ENCODE data around the gene IGF2BP1. TPM values are rescaled to one million over a fixed set of nuclear protein-coding genes. Genes with fewer than 3 reads are reported as not detected.
A peak's percentile ranks its signal among the peaks of the same experiment; 100 is the strongest.

The IGF2BP1 gene
- polyA plus RNA-seq, 1 donor from 2014 or later, result 13.0 TPM

- Histone ChIP-seq H3K79me2 (replicated peaks; ENCODE audit: insufficient read depth, low read length) (peaks cover 93% of the 10 kb centered on the region), H3K9me3 (ENCODE audit: low read length) (no peaks in the 10 kb centered on the region), H3K27me3 (ENCODE audit: insufficient read depth, low read depth, low read length) (no peaks in the 10 kb centered on the region), H3K9ac (ENCODE audit: low read length) (no peak overlapping the region), H3K9me2 (ENCODE audit: insufficient read depth, low read length) (no peaks in the 10 kb centered on the region), H4K20me1 (ENCODE audit: insufficient read depth) (peaks cover 6% of the 10 kb centered on the region), H3K27ac (ENCODE audit: low read length) (no peak overlapping the region), H3K4me3 (ENCODE audit: low read length) (peak overlapping the region; percentile 92), H3F3A (ENCODE audit: insufficient read depth, low read length, poor library complexity, severe bottlenecking) (no peaks in the 10 kb centered on the region), H2AFZ (ENCODE audit: low read depth, low read length) (no peak overlapping the region), H3K4me2 (ENCODE audit: low read length) (peak overlapping the region; percentile 87), H3K36me3 (ENCODE audit: insufficient read depth, low read length) (no peaks in the 10 kb centered on the region)
- no peak for TF ChIP-seq REST (IDR thresholded peaks at IDR 0.05; ENCODE audit: borderline replicate concordance)
- TF ChIP-seq RAD21 (conservative IDR thresholded peaks at IDR 0.05), result no peak
- TF ChIP-seq EZH2 (IDR thresholded peaks at IDR 0.05; ENCODE audit: borderline replicate concordance, insufficient read depth, low read length, poor library complexity, severe bottlenecking), result no peak
- TF ChIP-seq MXI1 (conservative IDR thresholded peaks at IDR 0.05; ENCODE audit: poor library complexity, severe bottlenecking), result no peak
- no peak for TF ChIP-seq POLR2AphosphoS5 (IDR thresholded peaks at IDR 0.05)
- TF ChIP-seq, protein P1, sequence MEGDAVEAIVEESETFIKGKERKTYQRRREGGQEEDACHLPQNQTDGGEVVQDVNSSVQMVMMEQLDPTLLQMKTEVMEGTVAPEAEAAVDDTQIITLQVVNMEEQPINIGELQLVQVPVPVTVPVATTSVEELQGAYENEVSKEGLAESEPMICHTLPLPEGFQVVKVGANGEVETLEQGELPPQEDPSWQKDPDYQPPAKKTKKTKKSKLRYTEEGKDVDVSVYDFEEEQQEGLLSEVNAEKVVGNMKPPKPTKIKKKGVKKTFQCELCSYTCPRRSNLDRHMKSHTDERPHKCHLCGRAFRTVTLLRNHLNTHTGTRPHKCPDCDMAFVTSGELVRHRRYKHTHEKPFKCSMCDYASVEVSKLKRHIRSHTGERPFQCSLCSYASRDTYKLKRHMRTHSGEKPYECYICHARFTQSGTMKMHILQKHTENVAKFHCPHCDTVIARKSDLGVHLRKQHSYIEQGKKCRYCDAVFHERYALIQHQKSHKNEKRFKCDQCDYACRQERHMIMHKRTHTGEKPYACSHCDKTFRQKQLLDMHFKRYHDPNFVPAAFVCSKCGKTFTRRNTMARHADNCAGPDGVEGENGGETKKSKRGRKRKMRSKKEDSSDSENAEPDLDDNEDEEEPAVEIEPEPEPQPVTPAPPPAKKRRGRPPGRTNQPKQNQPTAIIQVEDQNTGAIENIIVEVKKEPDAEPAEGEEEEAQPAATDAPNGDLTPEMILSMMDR (IDR thresholded peaks at IDR 0.05; ENCODE audit: poor library complexity, severe bottlenecking), result no peak
- TF ChIP-seq EP300 (conservative IDR thresholded peaks at IDR 0.05; ENCODE audit: poor library complexity, severe bottlenecking), result no peak
- no peak for TF ChIP-seq SMC3 (conservative IDR thresholded peaks at IDR 0.05; ENCODE audit: poor library complexity)
- no peak for TF ChIP-seq TAF1 (IDR thresholded peaks at IDR 0.05; ENCODE audit: low read depth)
Measured at GRCh38 chr17:49001671-49002070, 4.5 kb downstream of the IGF2BP1 start.

GRCh38 chr17:49002331-49002730 lies 5.1 kb downstream of the IGF2BP1 start:
- H3K36me3 ChIP-seq (ENCODE audit: insufficient read depth, low read length), result no peaks in the 10 kb centered on the region
- peak overlapping the region; percentile 87 for H3K4me2 ChIP-seq (ENCODE audit: low read length)

More at GRCh38 chr17:49002331-49002730, 5.1 kb downstream of the IGF2BP1 start:
- TF ChIP-seq EP300 (conservative IDR thresholded peaks at IDR 0.05; ENCODE audit: poor library complexity, severe bottlenecking) (no peak), SMC3 (conservative IDR thresholded peaks at IDR 0.05; ENCODE audit: poor library complexity) (no peak)
- TF ChIP-seq, protein P1 (IDR thresholded peaks at IDR 0.05; ENCODE audit: poor library complexity, severe bottlenecking), result no peak
- Histone ChIP-seq H3K27ac (ENCODE audit: low read length) (no peak overlapping the region), H3K9ac (ENCODE audit: low read length) (no peak overlapping the region), H3K9me3 (ENCODE audit: low read length) (no peaks in the 10 kb centered on the region), H3F3A (ENCODE audit: insufficient read depth, low read length, poor library complexity, severe bottlenecking) (no peaks in the 10 kb centered on the region), H3K27me3 (ENCODE audit: insufficient read depth, low read depth, low read length) (no peaks in the 10 kb centered on the region), H3K4me3 (ENCODE audit: low read length) (peak overlapping the region; percentile 92), H4K20me1 (ENCODE audit: insufficient read depth) (peaks cover 6% of the 10 kb centered on the region), H3K9me2 (ENCODE audit: insufficient read depth, low read length) (no peaks in the 10 kb centered on the region), H2AFZ (ENCODE audit: low read depth, low read length) (no peak overlapping the region), H3K79me2 (replicated peaks; ENCODE audit: insufficient read depth, low read length) (peaks cover 100% of the 10 kb centered on the region)

Measured in neural cell (in vitro differentiated cells).